GM23338 (cell line): Measurements from ENCODE around the gene PXMP4.

Experiments
- CREB1 ChIP-seq: fragments of 250-450 bp; sonication (Bioruptor Pico); IDR thresholded peaks from 2 replicates; pipeline ENCODE4 v1.5.0; 2020; ENCODE audit warnings: low read depth, mild to moderate bottlenecking, moderate library complexity
- CTCF ChIP-seq, 2 experiments: fragments of 200-600 bp in 1 of 2; sonication (generic) in 1 of 2; conservative IDR thresholded peaks; 2 replicates each; pipeline versions ENCODE4 v1.5.1 to v1.6.1; 2016 to 2017; ENCODE audit warnings: antibody characterized with exemption in 2 of 2, low read depth in 2 of 2, mild to moderate bottlenecking in 2 of 2, moderate library complexity in 1 of 2
- EZH2 ChIP-seq: fragments of 200-600 bp; sonication (generic); IDR thresholded peaks from one replicate; pipeline ENCODE4 v1.8.0; 2017; ENCODE audit warnings: antibody characterized with exemption, mild to moderate bottlenecking, low read depth; ENCODE audit not compliant: unreplicated experiment
- EZH2phosphoT487 ChIP-seq: fragments of 200-600 bp; sonication (generic); IDR thresholded peaks from one replicate; pipeline ENCODE4 v1.8.1; 2018; ENCODE audit warnings: antibody characterized with exemption; ENCODE audit not compliant: unreplicated experiment
- JUNB ChIP-seq: IDR thresholded peaks from one replicate; pipeline ENCODE4 v1.6.1; 2016; ENCODE audit warnings: antibody characterized with exemption; ENCODE audit not compliant: unreplicated experiment
- POLR2AphosphoS5 ChIP-seq: IDR thresholded peaks from 2 replicates; pipeline ENCODE4 v1.6.1; 2016; ENCODE audit warnings: antibody characterized with exemption, low read depth
- REST ChIP-seq: IDR thresholded peaks from one replicate; pipeline ENCODE4 v1.6.1; 2018; ENCODE audit warnings: antibody characterized with exemption; ENCODE audit not compliant: unreplicated experiment
- STAT1 ChIP-seq: IDR thresholded peaks from one replicate; pipeline ENCODE4 v1.6.1; 2016; ENCODE audit warnings: antibody characterized with exemption; ENCODE audit not compliant: unreplicated experiment
- ZNF331 ChIP-seq: fragments of 250-450 bp; sonication (Bioruptor Pico); IDR thresholded peaks from 2 replicates; pipeline ENCODE4 v1.5.0; 2020; ENCODE audit warnings: low read depth, mild to moderate bottlenecking, moderate library complexity

DNA sequence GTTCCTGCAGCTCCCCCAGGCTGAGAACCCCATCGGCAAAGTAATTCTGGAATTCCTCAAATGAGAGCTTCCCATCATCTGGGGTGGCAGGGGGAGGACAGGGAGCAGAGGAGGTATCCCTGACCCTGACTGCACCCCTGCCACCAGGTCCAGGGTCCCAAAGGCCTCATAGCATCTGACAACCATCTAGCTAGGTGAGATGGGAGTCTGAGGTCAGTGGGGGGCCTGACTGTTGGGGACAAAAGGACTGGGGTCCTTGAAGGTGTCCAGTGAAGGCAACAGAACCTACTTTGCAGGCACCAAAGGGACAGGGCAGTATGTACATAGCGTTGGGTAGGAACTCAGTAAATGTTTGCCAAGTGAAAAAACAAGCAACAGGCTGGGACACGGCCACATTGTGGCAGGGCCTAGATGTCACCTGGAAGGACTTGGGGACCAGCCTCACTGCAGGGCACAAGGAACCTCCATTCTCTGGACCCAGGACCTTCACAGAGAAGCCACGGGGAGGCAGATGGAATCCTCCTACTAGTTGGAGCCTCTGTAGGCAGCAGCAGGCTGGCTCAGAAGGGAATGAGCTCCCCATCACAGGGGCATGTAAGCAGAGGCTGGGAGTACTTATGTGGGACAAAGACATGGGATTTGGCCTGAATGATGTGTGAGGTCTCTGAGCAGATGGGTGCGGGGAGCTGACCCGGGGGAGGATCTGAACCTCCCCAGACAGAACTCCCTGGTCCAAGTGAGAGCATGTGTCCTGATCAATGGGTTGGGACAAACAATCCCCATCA, 49.2 kb downstream of the PXMP4 start:
- no peak for TF ChIP-seq CTCF (conservative IDR thresholded peaks at IDR 0.05; ENCODE audit: low read depth in 2 of 2)
- TF ChIP-seq EZH2, result no peak
- TF ChIP-seq POLR2AphosphoS5, result no peak
- TF ChIP-seq CREB1 (CRISPR knock-in tag), result no peak
- TF ChIP-seq EZH2phosphoT487, result no peak
- no peak for TF ChIP-seq REST
- no peak for TF ChIP-seq ZNF331 (CRISPR knock-in tag)
- no peak for TF ChIP-seq JUNB
- no peak for TF ChIP-seq STAT1
